IMR-90 (cell line): ENCODE results near the gene CAND1. TPM values are rescaled to one million over a fixed set of nuclear protein-coding genes. Genes with fewer than 3 reads are reported as not detected.

ENCODE experiments used
- ATAC-seq: fragments of 200-7000 bp; cut with Tn5 transposase; 2 replicates; pipeline ENCODE4 v1.9.1; 2020; ENCODE audit warnings: low read depth, mild to moderate bottlenecking, moderate library complexity
- BruUV-seq: library from RNA; stranded (reverse); fragments of 400-500 nt; replicated peaks from 2 replicates; lab custom pipeline; 2021; lab: Mats Ljungman, UMichigan
- CTCF ChIA-PET: fragments of 300-600 bp; formaldehyde crosslinking; extraction: SDS; loops from one replicate; lab custom pipeline; 2021; ENCODE audit warnings: antibody characterized with exemption; lab: Yijun Ruan, JAX
- POLR2A ChIA-PET: fragments of 300-600 bp; sonication (Branson Sonifier 250); formaldehyde crosslinking; loops from one replicate; lab custom pipeline; 2022; ENCODE audit warnings: antibody characterized with exemption; ENCODE audit not compliant: unreplicated experiment; lab: Charles Lee
- DNase-seq: peaks from one replicate; pipeline ENCODE4 v3.0.0; 2013
- H2AFZ ChIP-seq: replicated peaks from 2 replicates; pipeline ENCODE3; 2013; ENCODE audit warnings: low read length, mild to moderate bottlenecking; ENCODE audit not compliant: poor library complexity
- H2AK5ac ChIP-seq: 2 replicates; pipeline ENCODE4 v1.6.1; 2013; ENCODE audit warnings: low read depth, low read length, inconsistent platforms
- H2AK9ac ChIP-seq: replicated peaks from 2 replicates; pipeline ENCODE3; 2013; ENCODE audit warnings: mild to moderate bottlenecking, low read depth, low read length, moderate library complexity; ENCODE audit not compliant: poor library complexity
- H2BK120ac ChIP-seq: 2 replicates; pipeline ENCODE4 v1.6.1; 2013; ENCODE audit warnings: low read depth, low read length, inconsistent platforms
- H2BK15ac ChIP-seq: 3 replicates; pipeline ENCODE4 v1.6.1; 2013; ENCODE audit warnings: low read depth, low read length, inconsistent platforms
- H2BK20ac ChIP-seq: 2 replicates; pipeline ENCODE4 v1.6.1; 2013; ENCODE audit warnings: low read depth, mild to moderate bottlenecking, inconsistent platforms, low read length, moderate library complexity
- H2BK5ac ChIP-seq: 2 replicates; pipeline ENCODE4 v1.6.1; 2013; ENCODE audit warnings: mild to moderate bottlenecking, low read depth, low read length, inconsistent platforms; ENCODE audit not compliant: poor library complexity, severe bottlenecking
- H3K14ac ChIP-seq: replicated peaks from 2 replicates; pipeline ENCODE4 v1.6.1; 2013; ENCODE audit warnings: low read depth, low read length, inconsistent platforms
- H3K18ac ChIP-seq: 2 replicates; pipeline ENCODE4 v1.6.1; 2013; ENCODE audit warnings: low read depth, low read length, control low read depth
- H3K23ac ChIP-seq: 2 replicates; pipeline ENCODE4 v1.6.1; 2013; ENCODE audit warnings: low read depth, low read length, inconsistent platforms
- H3K27ac ChIP-seq: 2 replicates; pipeline ENCODE4 v1.5.1; 2013; ENCODE audit warnings: mild to moderate bottlenecking, control low read depth, low read length; ENCODE audit not compliant: insufficient read depth
- H3K27me3 ChIP-seq: 2 replicates; pipeline ENCODE4 v1.6.1; 2013; ENCODE audit warnings: low read length; ENCODE audit not compliant: control insufficient read depth, insufficient read depth
- H3K36me3 ChIP-seq: 2 replicates; pipeline ENCODE4 v1.6.1; 2013; ENCODE audit warnings: low read length, mixed read lengths; ENCODE audit not compliant: control insufficient read depth, insufficient read depth
- H3K4ac ChIP-seq: 2 replicates; pipeline ENCODE4 v1.6.1; 2013; ENCODE audit warnings: low read depth, low read length, inconsistent platforms
- H3K4me1 ChIP-seq: 2 replicates; pipeline ENCODE4 v1.6.1; 2013; ENCODE audit warnings: low read length, mixed read lengths; ENCODE audit not compliant: control insufficient read depth, insufficient read depth
- H3K4me2 ChIP-seq: 2 replicates; pipeline ENCODE4 v1.6.1; 2013; ENCODE audit warnings: low read depth, mild to moderate bottlenecking, control low read depth, low read length, moderate library complexity
- H3K4me3 ChIP-seq: 2 replicates; pipeline ENCODE4 v1.5.1; 2013; ENCODE audit warnings: low read depth, mild to moderate bottlenecking, control low read depth, low read length, moderate library complexity; ENCODE audit not compliant: insufficient read depth
- H3K56ac ChIP-seq: 2 replicates; pipeline ENCODE4 v1.6.1; 2013; ENCODE audit warnings: low read length, inconsistent platforms; ENCODE audit not compliant: insufficient read depth; ENCODE audit errors: extremely low read depth
- H3K79me1 ChIP-seq, 2 experiments: 2 replicates each; pipeline ENCODE4 v1.6.1; 2013; ENCODE audit warnings: low read length in 2 of 2, inconsistent platforms in 1 of 2, low read depth in 1 of 2
- H3K9ac ChIP-seq: 2 replicates; pipeline ENCODE4 v1.6.1; 2013; ENCODE audit warnings: low read depth, low read length, control low read depth
- H3K9me1 ChIP-seq: 2 replicates; pipeline ENCODE4 v1.6.1; 2013; ENCODE audit warnings: low read length, inconsistent platforms; ENCODE audit not compliant: insufficient read depth
- H3K9me3 ChIP-seq: 2 replicates; pipeline ENCODE4 v1.6.1; 2013; ENCODE audit warnings: low read length; ENCODE audit not compliant: control insufficient read depth, insufficient read depth
- H4K20me1 ChIP-seq: 2 replicates; pipeline ENCODE4 v1.6.1; 2013; ENCODE audit warnings: low read length, inconsistent platforms; ENCODE audit not compliant: insufficient read depth
- H4K5ac ChIP-seq: 2 replicates; pipeline ENCODE4 v1.6.1; 2013; ENCODE audit warnings: mild to moderate bottlenecking, low read depth, low read length, control low read depth
- H4K8ac ChIP-seq, 2 experiments: 2 replicates each; pipeline ENCODE4 v1.6.1; 2013; ENCODE audit warnings: low read depth in 2 of 2, low read length in 2 of 2, control low read depth in 1 of 2, inconsistent platforms in 1 of 2
- H4K91ac ChIP-seq: 2 replicates; pipeline ENCODE4 v1.6.1; 2013; ENCODE audit warnings: low read depth, low read length, inconsistent platforms; ENCODE audit not compliant: insufficient read depth
- BHLHE40 ChIP-seq: fragments of 150-350 bp; IDR thresholded peaks from 2 replicates; pipeline ENCODE4 v1.6.1; 2016; ENCODE audit warnings: mild to moderate bottlenecking, low read depth, low read length
- CEBPB ChIP-seq: IDR thresholded peaks from 2 replicates; pipeline ENCODE4 v1.6.1; 2012; ENCODE audit warnings: low read depth, low read length, improper control_type of control experiment
- CHD1 ChIP-seq: IDR thresholded peaks from 2 replicates; pipeline ENCODE4 v1.6.1; 2012; ENCODE audit warnings: low read depth, low read length, improper control_type of control experiment
- CTCF ChIP-seq: conservative IDR thresholded peaks from 2 replicates; pipeline ENCODE4 v1.5.1; 2012; ENCODE audit warnings: mild to moderate bottlenecking, low read depth, low read length, improper control_type of control experiment
- ELK1 ChIP-seq: fragments of 150-350 bp; IDR thresholded peaks from 2 replicates; pipeline ENCODE4 v1.6.1; 2016; ENCODE audit warnings: low read depth, mild to moderate bottlenecking, low read length, moderate library complexity, borderline replicate concordance
- FOS ChIP-seq: fragments of 150-350 bp; IDR thresholded peaks from 2 replicates; pipeline ENCODE4 v1.6.1; 2016; ENCODE audit warnings: low read depth, low read length
- MAFK ChIP-seq: IDR thresholded peaks from 2 replicates; pipeline ENCODE4 v1.6.1; 2012; ENCODE audit warnings: low read depth, low read length, improper control_type of control experiment
- MAZ ChIP-seq: IDR thresholded peaks from 2 replicates; pipeline ENCODE4 v1.6.1; 2012; ENCODE audit warnings: low read depth, mild to moderate bottlenecking, low read length, improper control_type of control experiment, moderate library complexity, borderline replicate concordance
- MXI1 ChIP-seq: IDR thresholded peaks from 2 replicates; pipeline ENCODE4 v1.6.1; 2012; ENCODE audit warnings: low read depth, mild to moderate bottlenecking, low read length, moderate library complexity, borderline replicate concordance
- NFE2L2 ChIP-seq: fragments of 150-350 bp; IDR thresholded peaks from 2 replicates; pipeline ENCODE4 v1.6.1; 2016; ENCODE audit warnings: low read depth, mild to moderate bottlenecking, low read length
- POLR2A ChIP-seq: IDR thresholded peaks from 2 replicates; pipeline ENCODE4 v1.6.1; 2012; ENCODE audit warnings: mild to moderate bottlenecking, low read depth, low read length
- RAD21 ChIP-seq: IDR thresholded peaks from 2 replicates; pipeline ENCODE4 v1.6.1; 2012; ENCODE audit warnings: low read length, improper control_type of control experiment
- RCOR1 ChIP-seq: IDR thresholded peaks from 2 replicates; pipeline ENCODE4 v1.6.1; 2012; ENCODE audit warnings: mild to moderate bottlenecking, low read length, improper control_type of control experiment; ENCODE audit not compliant: insufficient replicate concordance
- RFX5 ChIP-seq: IDR thresholded peaks from 2 replicates; pipeline ENCODE4 v1.8.0; 2012; ENCODE audit warnings: low read depth, mild to moderate bottlenecking, low read length, moderate library complexity
- SMC3 ChIP-seq: fragments of 150-350 bp; IDR thresholded peaks from 2 replicates; pipeline ENCODE4 v1.6.1; 2016; ENCODE audit warnings: low read depth, mild to moderate bottlenecking, antibody characterized with exemption, low read length, moderate library complexity
- USF2 ChIP-seq: fragments of 150-350 bp; IDR thresholded peaks from 2 replicates; pipeline ENCODE4 v1.6.1; 2017; ENCODE audit warnings: mild to moderate bottlenecking, antibody characterized with exemption, low read length, low read depth
- WGBS, 2 experiments: methylation state at CpG; one replicate each; pipeline versions ENCODE4 v1.1.5 to v1.1.7; 2013; ENCODE audit warnings: missing lambda C conversion rate in 2 of 2; ENCODE audit not compliant: insufficient read length in 1 of 2; ENCODE audit errors: extremely low coverage in 2 of 2; 5-methylcytosine and 5-hydroxymethylcytosine counted together
- dilution Hi-C: fragments of 300-500 bp; cut with HindIII; formaldehyde crosslinking; loops from one replicate; pipeline ENCODE4 v1.14.3; 2018; ENCODE audit warnings: low sequenced_read_pairs; ENCODE audit not compliant: unreplicated experiment
- in situ Hi-C: fragments of 300-500 bp; cut with MboI; formaldehyde crosslinking; loops from 3 replicates; pipeline ENCODE4 v1.14.3; 2019; ENCODE audit warnings: low sequenced_read_pairs, inconsistent platforms, mixed read lengths
- intact Hi-C: fragments of 100-400 bp; cut with micrococcal nuclease; formaldehyde crosslinking; loops from 2 replicates; pipeline ENCODE4 v1.10.0; 2022
- polyA plus RNA-seq, 3 experiments: library from polyadenylated mRNA; depleted of rRNA; stranded (reverse); fragments of >200 nt; gene quantifications; 2 replicates each; pipeline ENCODE4 v1.2.3, GENCODE V29; 2012; ENCODE audit warnings: low replicate concordance in 1 of 3
- total RNA-seq: library from RNA; depleted of rRNA; stranded (reverse); fragments of >200 nt; gene quantifications from 2 replicates; pipeline ENCODE4 v1.2.3, GENCODE V29; 2012

Gene CAND1
- total and polyA plus RNA-seq, 2 of the 4 experiments (the other 2 are of a cell fraction): 42.6 to 91.4 TPM

- Histone ChIP-seq H3K4me1 (peaks cover 2% of the 10 kb centered on the region; the same call in 1 of the 2 replicates), H3K36me3 (no peaks in the 10 kb centered on the region), H3K23ac (no peak overlapping the region), H2AK9ac (no peak overlapping the region), H2BK20ac (no peak overlapping the region), H3K79me1 (no peaks in the 10 kb centered on the region), H2BK5ac (no peak overlapping the region), H2BK120ac (no peak overlapping the region), H3K18ac (no peak overlapping the region), H3K14ac (no peak overlapping the region), H2BK15ac (no peak overlapping the region), H4K5ac (no peak overlapping the region), H3K4me3 (no peak overlapping the region), H4K8ac (no peak overlapping the region), H4K20me1 (no peaks in the 10 kb centered on the region), H3K9ac (no peak overlapping the region), H2AK5ac (no peak overlapping the region), H3K4me2 (no peak overlapping the region), H3K4ac (no peak overlapping the region), H3K56ac (no peak overlapping the region), H3K9me1 (no peaks in the 10 kb centered on the region), H2AFZ (no peak overlapping the region), H3K27me3 (no peaks in the 10 kb centered on the region), H3K9me3 (no peaks in the 10 kb centered on the region), H3K27ac (no peak overlapping the region), H4K91ac (no peak overlapping the region)
- in situ Hi-C loops (loop anchor here (10.0 kb wide), 1 partner anchor 302 kb away; no protein-coding TSS in a partner anchor), intact Hi-C loops (no loop called here), dilution Hi-C loops (no loop called here)
- ChIA-PET CTCF (no interaction called here), POLR2A (no interaction called here)
- no TSS peak for BruUV-seq
- peak; percentile 10 for DNase-seq
- no CpG with 5 or more reads among the region's 2 CpGs for WGBS, 2 experiments
- TF ChIP-seq RAD21 (no peak), CEBPB (no peak), RCOR1 (no peak), CHD1 (no peak), MXI1 (no peak), ELK1 (no peak), NFE2L2 (no peak), RFX5 (no peak), CTCF (no peak), BHLHE40 (no peak), FOS (no peak), POLR2A (no peak), USF2 (no peak), MAZ (no peak), MAFK (no peak), SMC3 (no peak)
- no peak for ATAC-seq
These were observed 83.5 kb downstream of the CAND1 start for GRCh38 chr12:67352682-67353081.
